ENCODE data around the gene AHI1. TPM values are rescaled to one million over a fixed set of nuclear protein-coding genes. Genes with fewer than 3 reads are reported as not detected.

AHI1 gene
- total RNA-seq, 1 donor from 2014 or later: 33.5 TPM

DNA sequence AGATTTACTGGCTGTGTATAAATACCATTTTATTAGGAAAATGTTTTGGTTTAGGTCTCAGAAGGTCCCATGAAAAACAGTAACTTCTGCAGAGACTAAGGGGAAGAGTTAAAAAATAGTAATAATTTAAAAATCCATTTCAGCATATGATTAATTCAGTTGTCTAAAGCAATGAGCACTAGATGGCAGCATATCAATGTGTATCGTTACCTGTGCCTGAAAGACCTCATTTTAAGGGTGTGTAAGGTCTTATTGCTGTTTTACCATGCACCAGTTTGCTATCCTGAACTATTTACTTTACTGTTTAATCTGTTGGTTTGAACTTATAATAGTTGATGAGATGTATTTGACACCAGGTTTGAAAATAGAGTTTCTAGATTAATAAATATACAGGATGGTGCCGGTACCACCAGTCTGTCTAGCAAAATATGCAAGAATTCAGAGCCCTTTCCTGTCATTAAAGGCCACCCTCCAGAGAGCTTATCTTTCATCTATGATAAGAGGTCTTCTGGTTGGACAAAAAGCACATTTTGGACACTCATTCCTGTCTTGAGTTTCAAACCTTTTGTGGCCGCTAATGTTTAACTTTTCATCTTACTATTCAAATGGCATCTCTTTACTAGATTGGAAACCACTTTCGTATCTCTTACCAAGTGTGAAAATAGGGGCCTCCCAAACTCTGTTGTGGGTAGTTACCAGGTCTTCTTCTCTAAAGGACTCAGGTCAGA, 8.9 kb upstream of the AHI1 start:
- Mint-ChIP-seq H3K36me3 (ENCODE audit: unreplicated experiment) (no peaks in the 10 kb centered on the region), H3K27me3 (ENCODE audit: unreplicated experiment) (no peaks in the 10 kb centered on the region), H3K4me3 (ENCODE audit: unreplicated experiment) (no peak overlapping the region), H3K9me3 (ENCODE audit: unreplicated experiment) (no peaks in the 10 kb centered on the region), H3K4me1 (ENCODE audit: unreplicated experiment) (no peaks in the 10 kb centered on the region), H3K27ac (ENCODE audit: unreplicated experiment) (no peak overlapping the region)
- TF ChIP-seq, protein P1, sequence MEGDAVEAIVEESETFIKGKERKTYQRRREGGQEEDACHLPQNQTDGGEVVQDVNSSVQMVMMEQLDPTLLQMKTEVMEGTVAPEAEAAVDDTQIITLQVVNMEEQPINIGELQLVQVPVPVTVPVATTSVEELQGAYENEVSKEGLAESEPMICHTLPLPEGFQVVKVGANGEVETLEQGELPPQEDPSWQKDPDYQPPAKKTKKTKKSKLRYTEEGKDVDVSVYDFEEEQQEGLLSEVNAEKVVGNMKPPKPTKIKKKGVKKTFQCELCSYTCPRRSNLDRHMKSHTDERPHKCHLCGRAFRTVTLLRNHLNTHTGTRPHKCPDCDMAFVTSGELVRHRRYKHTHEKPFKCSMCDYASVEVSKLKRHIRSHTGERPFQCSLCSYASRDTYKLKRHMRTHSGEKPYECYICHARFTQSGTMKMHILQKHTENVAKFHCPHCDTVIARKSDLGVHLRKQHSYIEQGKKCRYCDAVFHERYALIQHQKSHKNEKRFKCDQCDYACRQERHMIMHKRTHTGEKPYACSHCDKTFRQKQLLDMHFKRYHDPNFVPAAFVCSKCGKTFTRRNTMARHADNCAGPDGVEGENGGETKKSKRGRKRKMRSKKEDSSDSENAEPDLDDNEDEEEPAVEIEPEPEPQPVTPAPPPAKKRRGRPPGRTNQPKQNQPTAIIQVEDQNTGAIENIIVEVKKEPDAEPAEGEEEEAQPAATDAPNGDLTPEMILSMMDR (IDR thresholded peaks at IDR 0.05): peak; percentile 72
- DNase-seq (ENCODE audit: extremely low spot score, unreplicated experiment): no peak

DNA sequence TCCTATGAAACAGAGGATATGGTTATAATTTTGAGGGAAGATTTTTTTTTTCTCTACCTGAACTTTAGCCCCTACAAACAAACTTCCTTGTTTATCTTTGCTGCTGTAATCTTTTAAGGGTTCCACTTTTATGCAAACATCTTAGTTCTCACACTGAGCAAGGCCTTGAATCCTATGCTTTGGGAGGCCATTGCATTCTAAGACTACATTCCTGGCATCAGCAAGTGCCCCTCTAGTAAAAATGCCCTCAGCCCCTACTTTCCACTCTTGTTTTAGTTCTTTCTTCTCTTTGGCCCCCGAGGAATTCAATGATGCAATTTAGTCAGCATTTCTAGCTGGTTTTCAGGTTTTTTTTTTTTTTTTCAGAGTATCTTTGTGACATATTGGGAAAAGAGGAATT, 8.1 kb upstream of the AHI1 start:
- Mint-ChIP-seq H3K27me3 (ENCODE audit: unreplicated experiment) (no peaks in the 10 kb centered on the region), H3K4me1 (ENCODE audit: unreplicated experiment) (no peaks in the 10 kb centered on the region), H3K36me3 (ENCODE audit: unreplicated experiment) (no peaks in the 10 kb centered on the region), H3K27ac (ENCODE audit: unreplicated experiment) (no peak overlapping the region), H3K9me3 (ENCODE audit: unreplicated experiment) (no peaks in the 10 kb centered on the region), H3K4me3 (ENCODE audit: unreplicated experiment) (no peak overlapping the region)
- TF ChIP-seq, protein P1 (IDR thresholded peaks at IDR 0.05): no peak
- DNase-seq (ENCODE audit: extremely low spot score, unreplicated experiment): no peak

DNA sequence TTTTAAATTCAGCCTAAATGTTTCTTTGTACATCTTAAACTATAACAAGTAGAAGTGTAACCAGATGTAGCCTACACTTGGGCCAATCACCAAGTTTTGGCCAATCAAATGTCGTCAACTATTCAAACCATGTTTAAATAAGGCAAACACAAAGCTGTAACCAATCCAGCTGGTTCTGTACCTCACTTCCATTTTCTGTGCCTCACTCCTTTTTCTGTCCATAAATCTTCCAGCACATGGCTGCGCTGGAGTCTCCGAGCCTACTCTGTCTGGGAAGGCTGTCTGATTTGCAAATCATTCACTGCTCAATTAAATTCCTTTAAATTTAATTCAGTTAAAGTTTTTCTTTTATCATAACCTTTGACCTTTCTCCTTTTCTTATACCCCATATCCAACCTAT, 7.7 kb upstream of the AHI1 start:
- Mint-ChIP-seq H3K4me3 (ENCODE audit: unreplicated experiment) (no peak overlapping the region), H3K27ac (ENCODE audit: unreplicated experiment) (no peak overlapping the region), H3K36me3 (ENCODE audit: unreplicated experiment) (no peaks in the 10 kb centered on the region), H3K27me3 (ENCODE audit: unreplicated experiment) (no peaks in the 10 kb centered on the region), H3K9me3 (ENCODE audit: unreplicated experiment) (no peaks in the 10 kb centered on the region), H3K4me1 (ENCODE audit: unreplicated experiment) (no peaks in the 10 kb centered on the region)
- TF ChIP-seq, protein P1 (IDR thresholded peaks at IDR 0.05): no peak
- DNase-seq (ENCODE audit: extremely low spot score, unreplicated experiment): no peak

DNA sequence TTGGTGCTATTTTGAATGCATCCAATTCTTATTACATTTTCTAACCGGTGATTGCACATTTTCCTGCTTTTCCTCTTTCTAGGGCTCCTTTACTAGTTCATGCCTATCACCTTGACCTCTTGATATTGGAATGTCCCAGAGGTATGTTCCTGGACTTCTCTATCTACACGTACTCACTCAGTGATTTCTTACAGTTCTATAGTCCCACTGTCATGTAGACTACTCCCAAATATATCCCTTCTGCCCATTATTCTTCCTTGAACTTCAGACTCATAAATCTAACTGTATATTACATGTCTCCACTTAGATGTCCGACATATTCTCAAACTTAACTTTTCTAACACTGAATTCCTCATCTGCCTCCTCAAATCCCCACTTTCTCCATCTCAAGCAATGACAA, 7.2 kb upstream of the AHI1 start:
- Mint-ChIP-seq H3K4me1 (ENCODE audit: unreplicated experiment) (no peaks in the 10 kb centered on the region), H3K36me3 (ENCODE audit: unreplicated experiment) (no peaks in the 10 kb centered on the region), H3K9me3 (ENCODE audit: unreplicated experiment) (no peaks in the 10 kb centered on the region), H3K27me3 (ENCODE audit: unreplicated experiment) (no peaks in the 10 kb centered on the region), H3K27ac (ENCODE audit: unreplicated experiment) (no peak overlapping the region), H3K4me3 (ENCODE audit: unreplicated experiment) (no peak overlapping the region)
- no peak for DNase-seq (ENCODE audit: extremely low spot score, unreplicated experiment)
- TF ChIP-seq, protein P1 (IDR thresholded peaks at IDR 0.05): no peak

DNA sequence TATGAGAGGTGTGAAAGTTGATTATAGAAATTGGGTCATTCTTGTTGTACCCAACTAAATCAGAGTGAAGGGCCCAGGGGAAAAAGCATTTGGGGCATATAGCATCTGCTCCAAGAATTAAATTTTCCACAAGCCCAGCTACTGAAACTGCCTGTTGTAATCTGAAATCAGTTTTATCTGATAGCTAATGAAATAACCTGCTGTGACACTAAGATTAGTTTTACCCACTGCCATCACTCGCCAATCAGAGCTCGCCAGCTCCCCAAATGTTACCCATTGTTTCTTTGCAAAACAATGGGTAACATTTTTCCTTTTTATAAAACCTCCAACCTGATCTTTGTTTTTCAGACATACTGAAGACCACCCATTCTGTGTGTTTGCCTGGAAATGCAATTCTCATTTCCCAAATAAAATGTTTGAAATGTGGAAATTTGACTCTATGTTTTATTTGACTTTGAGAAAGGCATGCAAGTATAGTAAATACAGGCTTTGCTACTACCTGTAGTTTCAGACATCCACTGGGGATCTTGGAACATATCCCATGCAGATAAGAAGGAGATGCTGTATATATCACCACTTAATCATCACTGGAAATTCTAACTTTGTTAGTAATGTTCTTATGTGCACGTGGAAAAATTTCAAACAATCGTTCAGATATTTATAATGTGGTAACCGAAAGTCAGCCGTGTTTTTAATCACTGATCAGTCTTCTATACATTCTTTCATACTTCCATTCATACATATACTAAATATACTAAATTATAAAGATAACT, 6.3 kb upstream of the AHI1 start:
- Mint-ChIP-seq H3K27me3 (ENCODE audit: unreplicated experiment) (no peaks in the 10 kb centered on the region), H3K4me1 (ENCODE audit: unreplicated experiment) (no peaks in the 10 kb centered on the region), H3K9me3 (ENCODE audit: unreplicated experiment) (no peaks in the 10 kb centered on the region), H3K36me3 (ENCODE audit: unreplicated experiment) (no peaks in the 10 kb centered on the region), H3K27ac (ENCODE audit: unreplicated experiment) (no peak overlapping the region), H3K4me3 (ENCODE audit: unreplicated experiment) (no peak overlapping the region)
- DNase-seq (ENCODE audit: extremely low spot score, unreplicated experiment): no peak
- TF ChIP-seq, protein P1 (IDR thresholded peaks at IDR 0.05): no peak

All from osteocyte (in vitro differentiated cells).